LHCN-M2 (cell line): ENCODE results near the gene CAB39. TPM values are rescaled to one million over a fixed set of nuclear protein-coding genes. Genes with fewer than 3 reads are reported as not detected.
"Not testable (repeated sequence)": the region's sequence is repeated elsewhere in the genome, so short reads cannot be mapped to it uniquely, and the experiment has no call there.

ENCODE experiments used
- DNase-seq: peaks from one replicate; pipeline ENCODE4 v3.0.0-alpha.2; 2012; ENCODE audit warnings: low read depth
- total RNA-seq: library from RNA; depleted of rRNA; stranded (reverse); fragments of >200 nt; gene quantifications from 2 replicates; pipeline ENCODE4 v1.2.3, GENCODE V29; 2014

The CAB39 gene
- total RNA-seq, 1 experiment from 2014 or later = 41.0 TPM

DNA sequence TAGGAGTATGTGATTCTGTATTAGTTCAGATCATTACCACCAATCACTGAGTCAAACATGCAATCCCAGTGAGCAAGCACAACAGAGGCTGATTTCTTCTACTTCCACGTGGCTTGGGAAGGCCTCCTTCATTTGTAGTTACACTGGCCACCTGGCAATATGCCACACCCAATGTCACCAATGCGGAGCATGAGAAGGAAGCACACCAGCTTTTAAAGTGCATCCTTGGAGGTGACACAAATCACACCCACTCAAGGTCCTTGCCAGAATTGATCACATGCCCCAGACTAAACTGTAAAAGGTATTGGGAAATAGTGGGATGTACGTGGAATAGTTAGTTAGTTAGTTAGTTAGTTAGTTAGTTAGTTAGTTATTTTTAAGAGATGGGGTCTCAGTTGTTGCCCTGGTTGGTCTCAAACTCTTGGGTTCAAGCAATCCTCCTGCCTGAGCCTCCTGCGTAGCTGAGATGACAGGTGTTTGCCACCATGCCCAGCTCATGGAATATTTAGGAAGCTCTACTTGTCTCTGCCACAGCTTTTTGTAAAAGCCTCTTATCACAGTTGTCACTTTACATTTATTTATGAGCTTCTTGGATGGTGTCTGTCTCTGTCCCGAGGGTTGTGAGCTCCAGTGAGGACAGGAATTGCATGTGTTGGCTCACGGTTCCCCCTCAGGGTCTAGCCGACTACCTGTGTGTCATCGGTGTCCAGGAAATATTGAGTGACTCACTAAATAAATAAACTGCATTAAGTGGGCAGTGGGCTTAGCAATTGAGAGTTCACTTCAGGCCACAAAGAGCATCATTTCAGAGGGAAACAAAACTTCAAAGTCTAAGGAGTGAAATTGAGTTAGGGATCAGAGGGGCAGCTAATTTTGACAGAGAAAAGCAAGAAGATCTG, 28.1 kb upstream of the CAB39 start:
- no peak for DNase-seq

- DNase-seq = no peak
These were observed 27.5 kb upstream of the CAB39 start for GRCh38 chr2:230685178-230685577.

GRCh38 chr2:230687498-230687897, 25.1 kb upstream of the CAB39 start:
- peak; percentile 38 for DNase-seq

- DNase-seq = no peak
These were observed 24.2 kb upstream of the CAB39 start for GRCh38 chr2:230688490-230688889.

DNA sequence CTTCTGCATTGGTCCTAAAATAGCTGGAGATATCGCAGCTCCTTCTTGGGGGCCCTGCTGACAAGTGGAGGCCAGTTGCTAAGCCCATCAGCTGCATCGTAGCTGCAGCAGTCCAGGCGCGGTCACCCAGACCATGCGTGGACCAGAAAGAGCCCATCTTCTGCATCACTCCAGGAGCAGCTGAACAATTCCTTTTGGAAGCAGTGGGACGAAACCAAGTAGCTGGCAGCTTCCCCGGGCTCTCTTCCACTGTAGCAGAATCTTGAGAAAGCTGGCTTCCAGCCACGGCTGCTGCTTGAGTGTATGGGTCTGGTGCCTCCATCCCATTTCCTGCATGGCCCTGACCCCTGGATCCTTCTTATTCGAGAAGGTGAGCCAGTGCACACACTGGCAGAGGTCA, 22.2 kb upstream of the CAB39 start:
- DNase-seq = no peak

GRCh38 chr2:230691005-230691647, 21.5 kb upstream of the CAB39 start:
- DNase-seq = peak; percentile 45

DNA sequence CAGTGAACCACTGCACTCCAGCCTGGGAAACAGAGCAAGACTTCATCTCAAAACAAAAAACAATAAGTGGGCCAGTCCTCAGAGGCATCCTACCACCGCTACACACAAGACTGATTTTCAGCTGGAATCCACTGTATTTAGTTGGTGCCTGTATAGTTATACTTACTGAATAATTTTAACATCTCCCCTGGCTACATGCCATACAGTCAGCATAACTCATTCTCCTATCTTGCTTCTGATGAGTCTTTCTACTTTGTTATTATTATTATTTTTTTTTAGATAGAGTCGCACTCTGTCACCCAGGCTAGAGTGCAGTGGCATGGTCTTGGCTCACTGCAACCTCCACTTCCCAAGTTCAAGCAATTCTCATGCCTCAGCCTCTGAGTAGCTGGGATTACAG, 19.9 kb upstream of the CAB39 start:
- DNase-seq = no peak

- no peak for DNase-seq
These were observed 19.2 kb upstream of the CAB39 start for GRCh38 chr2:230693411-230693810.

DNA sequence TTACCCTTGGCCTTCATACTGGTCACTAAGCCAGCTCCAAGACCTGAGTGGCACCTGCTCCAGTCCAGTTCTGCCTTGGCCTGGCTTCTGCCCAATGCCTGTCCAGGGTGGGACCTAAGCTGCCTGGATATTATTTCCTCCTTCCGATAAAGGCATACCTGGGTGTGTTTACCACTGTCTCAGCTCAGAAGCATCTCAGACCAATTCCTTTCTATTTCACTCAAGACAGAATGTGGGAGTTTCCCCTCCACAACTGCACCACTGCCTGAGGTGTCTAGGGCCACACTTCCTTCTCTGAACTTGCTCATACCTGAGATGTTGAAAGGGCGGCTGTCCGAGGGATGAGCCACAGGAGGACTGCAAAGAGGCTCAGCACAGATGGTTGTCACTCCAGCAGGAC, 18.4 kb upstream of the CAB39 start:
- DNase-seq = no peak

- no peak for DNase-seq
These were observed 17.1 kb upstream of the CAB39 start for GRCh38 chr2:230695551-230695950.

DNA sequence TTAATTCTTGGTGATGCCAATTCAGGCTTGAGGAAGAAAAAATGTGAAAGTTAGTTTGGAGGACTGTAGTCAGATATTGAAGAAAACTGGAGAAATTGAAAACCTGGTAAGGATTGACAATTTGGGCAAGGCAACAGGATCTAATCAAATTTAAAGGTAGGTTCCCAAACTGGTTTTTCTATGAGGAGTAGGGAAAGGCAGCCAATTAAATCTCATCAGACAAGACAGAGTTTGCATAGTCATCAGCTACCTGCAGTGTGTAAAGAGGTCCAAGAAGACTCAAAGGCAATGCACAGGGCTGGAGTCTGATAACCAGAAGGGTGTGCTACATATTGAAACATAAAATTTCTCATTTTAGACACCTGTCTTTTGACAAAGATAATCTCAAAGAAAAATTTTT, 16.0 kb upstream of the CAB39 start:
- no peak for DNase-seq

GRCh38 chr2:230697676-230698075, 15.0 kb upstream of the CAB39 start:
- no peak for DNase-seq

DNA sequence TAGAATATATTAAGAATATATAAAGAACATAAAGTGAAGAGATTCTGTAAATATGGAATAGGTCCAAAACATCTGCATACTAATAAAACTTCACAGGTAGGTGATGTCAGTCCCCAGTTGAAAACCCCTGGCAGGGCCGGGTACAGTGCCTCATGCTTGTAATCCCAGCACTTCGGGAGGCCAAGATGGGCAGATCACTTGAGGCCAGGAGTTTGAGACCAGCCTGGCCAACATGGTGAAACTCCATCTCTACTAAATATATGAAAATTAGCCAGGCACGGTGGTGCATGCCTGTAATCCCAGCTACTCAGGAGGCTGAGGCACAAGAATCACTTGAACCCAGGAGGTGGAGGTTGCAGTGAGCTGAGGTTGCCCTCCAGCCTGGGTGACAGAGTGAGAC, 13.9 kb upstream of the CAB39 start:
- DNase-seq = not testable (repeated sequence)

DNA sequence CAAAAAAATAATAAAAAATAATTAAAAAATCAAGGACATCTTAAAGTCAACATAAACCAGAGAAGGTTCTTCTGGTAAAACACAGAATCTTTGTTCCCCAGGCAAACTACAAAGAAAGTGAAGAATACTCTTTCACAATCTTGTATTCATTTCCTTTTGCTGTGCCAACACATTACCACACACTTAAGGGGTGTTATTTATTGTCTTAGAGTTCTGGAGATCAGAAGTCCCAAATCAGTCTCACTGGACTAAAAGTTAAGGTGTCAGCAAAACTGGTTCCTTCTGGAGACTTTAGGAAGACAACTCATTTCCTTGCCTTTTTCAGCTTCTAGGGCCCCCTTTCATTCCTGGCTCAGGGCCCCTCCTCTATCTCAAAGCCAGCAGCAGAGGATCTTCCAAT, 12.2 kb upstream of the CAB39 start:
- DNase-seq = no peak

- DNase-seq = no peak
These were observed 11.3 kb upstream of the CAB39 start for GRCh38 chr2:230701308-230701707.

GRCh38 chr2:230702457-230702856, 10.2 kb upstream of the CAB39 start:
- DNase-seq = not testable (repeated sequence)

GRCh38 chr2:230703514-230703913, 9.1 kb upstream of the CAB39 start:
- no peak for DNase-seq

DNA sequence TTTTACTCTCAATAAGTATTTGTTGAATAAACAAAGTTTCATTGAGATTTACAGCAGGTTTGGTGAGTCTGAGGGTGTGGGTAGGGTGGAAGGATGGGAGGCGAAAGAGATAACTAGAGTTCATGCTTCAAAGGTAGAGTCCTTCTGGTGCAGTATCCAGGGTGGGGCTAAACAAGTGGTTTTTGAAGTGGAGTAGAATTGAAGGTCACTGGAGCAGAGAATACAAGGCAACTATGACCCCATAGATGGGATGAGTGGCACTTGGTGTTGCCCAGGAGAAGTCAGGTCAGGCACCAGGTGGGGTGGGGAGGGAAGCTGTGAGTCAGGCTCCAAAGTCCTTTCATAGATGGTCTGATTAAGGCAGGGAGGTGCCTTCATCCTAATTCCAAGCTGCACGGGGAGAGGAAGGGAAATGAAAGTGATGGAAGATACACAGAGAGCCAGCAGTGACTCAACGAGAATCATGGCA, 6.6 kb upstream of the CAB39 start:
- no peak for DNase-seq

DNA sequence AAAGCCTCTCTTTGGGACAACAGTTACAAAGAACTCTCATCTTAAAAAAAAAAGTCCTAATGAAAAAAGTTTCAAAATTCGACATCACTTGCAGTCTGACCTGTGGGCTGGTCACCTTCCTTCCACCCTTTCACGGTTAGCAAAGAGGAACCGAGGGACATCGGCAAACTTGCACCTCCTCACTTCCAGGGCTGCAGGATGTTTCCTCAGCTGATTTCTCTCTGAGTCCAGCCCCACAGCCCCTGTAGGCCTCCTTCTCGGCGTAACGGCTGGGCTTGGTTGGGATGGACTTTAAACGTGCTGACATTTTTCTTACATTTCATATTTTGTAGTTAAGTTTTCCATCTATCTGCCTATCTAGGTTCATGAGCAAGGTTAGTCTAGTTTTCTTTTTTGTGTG, 5.7 kb upstream of the CAB39 start:
- no peak for DNase-seq

DNA sequence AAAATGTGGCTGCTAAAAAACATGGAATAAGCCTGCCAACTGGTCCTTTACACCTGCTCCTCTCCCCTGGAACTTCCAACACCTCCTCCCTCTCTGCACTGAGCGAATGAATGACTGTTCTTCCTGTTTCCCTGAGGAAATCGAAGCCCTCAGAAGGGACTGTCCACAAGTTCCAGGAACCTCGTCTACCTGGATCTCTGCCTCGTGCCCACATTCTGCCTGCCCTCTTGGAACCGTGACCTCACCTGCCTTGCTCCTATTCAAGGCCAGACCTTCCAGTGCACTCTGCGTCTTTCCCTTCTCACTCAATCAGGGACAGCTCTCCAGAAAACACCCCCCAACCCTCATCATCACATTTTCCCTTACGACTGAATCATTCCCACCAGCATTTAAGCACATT, 4.4 kb upstream of the CAB39 start:
- DNase-seq = no peak

DNA sequence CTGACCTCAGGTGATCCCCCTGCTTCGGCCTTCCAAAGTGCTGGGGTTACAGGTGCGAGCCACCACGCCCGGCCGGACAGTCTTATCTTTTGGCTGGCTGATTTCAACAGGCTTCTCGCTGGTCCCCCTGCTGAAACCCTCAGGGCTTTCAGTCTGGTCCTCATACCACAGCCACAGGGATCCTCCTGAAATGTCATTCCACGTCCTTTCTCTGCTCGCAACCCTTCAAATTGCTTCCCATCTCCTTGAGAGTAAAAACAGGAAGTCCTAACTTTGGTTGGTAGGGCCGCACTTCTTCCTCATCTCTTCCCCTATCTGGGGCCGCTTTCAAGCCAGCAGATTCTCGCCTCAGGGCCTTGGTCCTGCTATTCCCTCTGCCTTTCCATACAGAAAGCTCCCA, 1.4 kb upstream of the CAB39 start:
- no peak for DNase-seq

DNA sequence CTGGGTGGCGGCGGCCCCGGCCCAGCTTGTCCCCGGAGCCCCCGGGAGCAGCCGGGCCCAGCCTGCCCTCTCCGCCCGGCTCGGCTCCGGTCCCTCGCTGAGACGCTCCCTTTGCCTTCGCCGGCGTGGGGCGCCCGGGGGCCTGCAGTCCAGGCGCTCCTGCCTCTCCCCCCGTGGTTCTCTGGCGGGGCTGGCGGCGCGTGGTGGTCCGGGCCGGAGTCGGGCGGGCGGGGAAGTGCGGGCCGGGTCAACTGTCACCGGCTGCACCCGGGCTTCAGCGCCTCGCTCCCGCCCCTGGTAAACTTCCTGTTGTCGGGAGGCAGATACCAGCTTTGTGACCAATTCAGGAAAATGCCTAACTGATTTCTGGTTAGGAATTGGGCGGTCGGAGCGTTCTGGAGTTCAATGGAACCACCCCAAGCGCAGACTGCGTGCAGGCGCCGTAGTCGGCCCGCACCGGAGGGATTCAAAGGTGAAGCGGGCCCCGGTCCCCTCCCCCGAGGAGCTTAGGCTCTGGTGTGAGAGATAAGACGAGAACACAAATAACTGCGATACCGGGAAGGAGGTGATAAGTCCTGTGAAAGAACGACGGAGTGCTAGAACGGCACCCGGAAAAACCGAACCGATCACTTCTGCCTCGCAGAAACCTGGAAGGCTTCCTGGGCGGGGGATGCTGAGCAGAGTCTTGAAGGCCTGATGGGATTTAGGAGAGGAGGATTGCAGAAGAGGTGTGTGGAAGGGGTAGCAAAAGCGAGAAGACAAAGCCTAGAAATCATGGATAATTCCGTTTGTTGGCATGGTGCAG, 891 bp downstream of the CAB39 start:
- DNase-seq = peak; percentile 17
